AML-193 (cell line): ENCODE results near the gene LRRC7.

ENCODE experiments used
- DNase-seq, 2 experiments: peaks; one replicate each; lab custom pipeline; 2025; lab: John Stamatoyannopoulos, UW

The LRRC7 gene

DNA sequence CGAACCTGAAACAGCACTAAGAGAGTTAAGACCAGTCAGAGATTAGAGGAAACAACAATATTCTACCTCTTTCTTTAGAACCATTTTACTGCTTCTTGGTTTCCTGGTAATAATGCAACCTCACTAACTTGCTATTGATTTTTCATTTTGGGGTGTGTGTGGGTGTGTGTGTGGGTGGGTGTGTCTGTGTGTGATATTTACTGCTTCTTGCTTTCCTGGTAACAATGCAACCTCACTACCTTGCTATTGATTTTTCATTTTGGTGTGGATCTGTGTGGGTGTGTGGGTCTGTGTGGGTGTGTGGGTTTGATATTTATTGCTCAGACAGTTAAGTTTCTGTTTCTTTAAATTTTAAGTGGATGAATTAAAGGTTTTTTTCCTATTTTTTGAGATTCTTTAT is 208.8 kb downstream of the LRRC7 start:
- DNase-seq: no peak

DNA sequence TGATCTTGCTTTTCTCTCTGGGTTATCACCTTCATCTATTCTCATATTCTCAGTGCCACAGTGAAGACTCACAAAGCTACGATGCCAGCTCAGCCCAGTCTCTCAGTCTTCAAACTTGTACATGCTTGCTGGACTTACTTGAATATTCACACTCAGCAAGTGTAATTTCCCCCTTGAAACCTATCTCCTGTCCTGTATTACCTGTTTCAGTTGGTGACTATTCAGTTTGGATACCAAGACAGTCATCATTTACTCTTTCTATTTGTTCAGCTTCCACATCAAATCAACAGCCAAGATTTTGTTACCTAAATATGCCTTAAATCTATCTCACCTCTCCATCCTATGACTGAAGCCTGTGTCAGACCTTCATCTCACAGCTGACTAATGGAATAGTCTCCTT is 209.7 kb downstream of the LRRC7 start:
- no peak for DNase-seq

DNA sequence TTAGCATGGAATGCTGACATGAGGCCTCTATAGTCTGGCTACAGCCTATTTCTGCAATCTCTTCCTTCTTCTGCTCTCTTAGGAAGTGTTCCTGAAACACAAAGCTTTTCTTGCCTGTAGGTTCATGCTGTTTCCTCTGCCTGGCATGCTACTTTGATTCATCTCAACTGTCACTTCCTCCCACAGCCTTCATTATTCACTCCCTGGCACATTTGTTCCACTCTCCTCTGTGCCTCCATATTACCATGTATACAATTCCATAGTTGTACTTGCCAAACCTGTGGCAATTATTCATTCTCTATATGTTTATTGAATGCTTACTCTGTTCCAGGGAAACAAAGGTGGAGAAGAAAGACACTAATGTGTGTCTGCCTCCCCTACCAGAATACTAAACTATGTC is 210.2 kb downstream of the LRRC7 start:
- DNase-seq: no peak

DNA sequence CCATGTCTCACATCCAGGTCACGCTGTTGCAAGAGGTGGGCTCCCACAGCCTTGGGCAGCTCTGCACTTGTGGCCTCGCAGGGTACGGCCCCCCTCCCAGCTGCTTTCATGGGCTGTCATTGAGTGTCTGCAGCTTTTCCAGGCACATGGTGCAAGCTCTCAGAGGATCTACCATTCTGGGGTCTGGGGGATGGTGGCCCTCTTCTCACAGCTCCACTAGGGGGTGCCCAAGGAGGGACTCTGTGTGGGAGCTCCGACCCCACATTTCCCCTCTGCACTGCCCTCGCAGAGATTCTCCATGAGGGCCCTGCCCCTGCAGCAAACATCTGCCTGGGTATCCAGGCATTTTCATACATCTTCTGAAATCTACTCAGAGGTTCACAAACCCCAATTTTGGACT is 219.4 kb downstream of the LRRC7 start:
- DNase-seq: no peak

DNA sequence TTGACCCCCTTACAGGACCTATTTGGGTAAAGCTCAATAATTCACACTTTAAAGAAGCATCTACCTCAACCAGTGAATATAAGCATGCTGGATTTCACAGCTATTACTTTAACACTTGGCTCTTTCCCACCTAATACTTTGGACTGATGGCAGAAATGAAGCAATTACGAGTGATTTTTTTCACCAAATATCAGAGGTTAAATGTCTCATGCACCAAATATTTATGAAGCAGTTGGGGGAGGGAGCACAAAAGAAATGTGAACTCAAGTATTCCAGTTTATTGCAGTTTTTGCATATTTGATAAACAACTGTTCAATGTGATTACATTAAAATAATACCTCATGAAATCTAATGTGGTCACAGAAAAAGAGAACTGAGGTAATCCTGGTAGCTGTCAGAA is 223.6 kb downstream of the LRRC7 start:
- no peak for DNase-seq

DNA sequence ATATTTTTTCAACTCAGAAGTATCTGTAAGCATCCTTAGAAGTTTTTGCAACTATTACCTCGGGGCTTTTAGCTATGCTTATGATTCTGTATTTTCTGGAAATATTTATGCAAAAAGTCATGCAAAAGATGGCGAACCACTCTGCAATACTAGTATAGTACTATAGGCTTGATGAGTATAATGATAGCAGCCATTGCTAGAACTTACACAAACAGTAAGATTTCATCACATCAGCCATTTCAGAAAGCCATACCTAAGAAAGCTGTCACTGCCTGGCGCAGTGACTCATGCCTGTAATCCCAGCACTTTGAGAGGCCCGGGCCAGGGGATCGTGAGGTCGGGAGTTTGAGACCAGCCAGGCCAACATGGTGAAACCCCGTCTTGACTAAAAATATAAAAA is 227.1 kb downstream of the LRRC7 start:
- no peak for DNase-seq

DNA sequence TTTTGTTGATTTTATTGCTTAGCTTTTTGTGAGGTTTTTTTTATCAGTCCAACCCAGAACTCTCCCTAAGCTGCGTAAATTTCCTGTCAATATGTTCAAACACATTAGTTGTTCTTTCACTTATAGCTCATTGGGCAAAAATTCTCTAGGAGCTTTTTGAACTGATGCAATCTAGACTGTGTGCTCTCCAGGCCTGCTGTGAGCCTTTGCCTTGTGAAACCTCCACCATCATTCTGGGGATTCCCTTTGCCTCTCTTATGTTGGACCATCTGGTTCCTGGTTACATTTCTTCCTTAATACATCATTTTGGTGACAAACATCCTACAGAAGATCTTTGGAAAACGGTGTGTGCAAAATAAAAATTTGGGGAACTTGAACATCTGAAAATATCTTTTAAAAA is 247.2 kb downstream of the LRRC7 start:
- DNase-seq: no peak

DNA sequence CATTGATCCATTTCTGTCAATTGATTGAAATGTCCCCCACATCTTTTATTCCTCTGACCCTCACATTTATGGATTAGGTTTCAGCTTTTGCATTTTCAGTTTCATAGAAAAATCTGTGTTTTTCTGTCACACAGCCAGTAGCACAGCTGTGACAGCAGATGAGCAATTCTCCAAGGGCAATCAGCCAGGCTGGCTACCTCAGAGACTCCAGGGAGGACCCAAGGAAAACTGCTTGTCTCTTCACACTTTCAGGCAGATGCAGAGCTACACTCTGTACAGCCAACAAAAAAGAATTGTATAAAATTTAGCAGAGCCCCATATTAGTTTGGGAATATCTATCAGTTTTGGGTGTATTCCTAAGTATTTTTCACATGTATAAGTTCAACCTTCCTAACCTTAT is 257.2 kb downstream of the LRRC7 start:
- DNase-seq: no peak

DNA sequence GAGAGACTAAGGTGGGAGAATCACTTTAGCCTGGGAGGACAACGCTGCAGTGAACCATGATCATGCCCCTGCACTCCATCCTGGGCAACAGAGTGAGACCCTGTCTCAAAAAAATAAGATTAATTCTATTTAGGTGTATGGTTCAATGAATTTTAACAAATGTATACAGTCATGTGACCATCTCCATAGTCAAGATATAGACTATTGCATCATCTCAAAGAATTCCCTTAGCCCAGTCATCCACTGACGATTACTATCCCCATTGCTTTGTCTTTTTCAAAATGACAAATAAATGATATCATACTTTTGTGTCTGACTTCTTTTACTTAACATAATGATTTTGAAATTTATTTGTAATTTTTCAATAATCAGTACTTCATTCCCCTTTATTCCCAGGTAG is 260.0 kb downstream of the LRRC7 start:
- no peak for DNase-seq

DNA sequence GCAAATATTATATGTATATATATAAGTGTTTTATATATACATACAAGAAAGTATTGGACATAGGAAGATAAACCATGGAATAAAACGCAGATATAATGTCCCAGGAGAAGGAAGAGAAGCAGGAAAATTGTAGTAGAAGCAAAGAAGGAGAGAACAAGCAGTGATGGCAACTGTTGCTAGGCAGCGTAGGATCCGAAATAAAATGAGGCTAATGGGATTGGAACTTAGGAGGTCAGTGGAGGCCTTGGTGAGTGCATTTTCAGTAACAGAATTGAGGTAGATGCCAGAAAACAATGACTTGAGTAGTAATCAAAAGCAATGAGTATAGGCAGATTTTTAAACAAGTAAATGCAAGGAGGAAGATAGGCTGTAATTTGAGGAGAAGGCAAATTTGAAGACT is 265.8 kb downstream of the LRRC7 start:
- DNase-seq: no peak

DNA sequence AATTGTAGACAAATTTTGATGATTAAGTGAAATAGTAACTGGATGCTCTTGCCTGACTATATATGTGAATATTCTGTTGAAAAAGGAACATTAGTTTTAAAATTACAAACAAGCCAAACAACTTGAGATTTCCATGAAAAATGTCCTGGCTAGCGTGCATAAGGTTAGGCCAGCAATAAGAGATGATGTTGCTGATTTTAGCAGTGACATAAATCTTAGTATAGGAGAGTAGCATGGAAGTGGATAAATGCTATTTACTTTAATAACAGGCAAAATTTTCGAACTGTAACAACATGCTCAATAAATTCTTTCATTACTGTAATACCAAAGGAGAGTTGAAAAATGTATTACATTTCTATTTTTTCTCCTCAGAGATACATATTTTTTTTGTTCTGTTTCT is 266.6 kb downstream of the LRRC7 start:
- no peak for DNase-seq

DNA sequence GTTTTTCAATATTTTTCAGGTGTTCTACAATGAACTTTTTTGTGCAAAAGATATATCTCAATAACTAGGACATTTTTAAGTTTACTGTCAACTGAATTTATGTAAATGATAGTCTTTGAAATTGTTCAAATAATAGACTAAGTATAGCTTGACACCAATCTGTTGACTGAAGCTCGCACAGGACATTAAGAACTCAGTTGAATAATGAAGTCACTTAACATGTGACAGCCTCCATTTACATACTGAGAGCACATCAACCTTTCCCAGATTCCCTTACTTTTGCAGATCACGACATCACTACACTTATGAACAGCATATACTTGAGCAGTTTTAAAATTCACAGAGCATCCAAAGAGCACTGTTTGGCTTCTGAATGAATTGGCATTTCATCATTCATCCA is 268.2 kb downstream of the LRRC7 start:
- no peak for DNase-seq

DNA sequence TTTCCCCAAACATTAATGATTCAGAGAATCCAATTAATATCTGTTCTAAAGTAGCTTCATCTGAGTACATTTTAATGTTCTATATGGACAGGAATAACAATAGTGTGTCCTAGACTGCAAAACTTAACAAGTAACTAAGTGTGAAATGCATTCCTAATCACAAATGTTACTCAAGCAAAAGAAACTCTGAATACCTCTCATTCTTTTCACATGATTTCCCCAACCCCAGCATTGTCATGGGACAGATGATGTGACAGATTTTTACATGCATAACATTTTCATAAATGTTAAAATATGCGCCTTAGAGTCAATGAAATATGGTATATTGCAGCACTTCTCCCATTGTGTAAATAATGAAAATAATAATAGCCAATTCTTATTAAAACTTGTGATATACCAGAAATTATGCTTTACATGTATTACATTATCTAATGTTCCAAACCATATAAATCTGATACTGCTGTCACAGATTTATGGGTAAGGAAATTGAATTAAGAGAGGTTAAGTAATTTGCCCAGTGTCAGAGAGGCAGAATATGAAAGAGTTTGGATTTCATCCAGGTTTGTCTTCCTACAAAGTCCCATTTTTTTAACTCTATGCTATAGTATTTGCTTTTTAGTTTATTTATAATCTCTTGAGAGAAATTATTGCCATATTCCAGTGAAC is 269.4 kb downstream of the LRRC7 start:
- no peak for DNase-seq

DNA sequence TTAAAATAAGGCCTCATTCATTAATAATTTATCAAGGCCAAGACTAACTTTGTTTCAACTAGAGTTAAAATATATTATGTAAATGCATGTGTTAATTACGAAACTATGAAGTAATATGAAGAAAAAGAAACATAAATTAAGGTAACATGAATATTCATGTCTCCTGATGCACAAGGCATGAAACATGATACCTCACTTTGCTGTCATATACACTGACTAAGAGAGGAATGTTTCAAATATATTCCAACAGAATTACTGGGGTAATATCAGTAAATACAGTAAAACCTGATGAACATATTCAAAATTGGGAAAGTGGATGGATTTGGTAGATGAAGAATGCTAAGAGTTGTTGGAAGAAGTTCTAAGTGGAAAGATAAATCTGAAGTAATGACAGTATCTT is 274.6 kb downstream of the LRRC7 start:
- DNase-seq: no peak

DNA sequence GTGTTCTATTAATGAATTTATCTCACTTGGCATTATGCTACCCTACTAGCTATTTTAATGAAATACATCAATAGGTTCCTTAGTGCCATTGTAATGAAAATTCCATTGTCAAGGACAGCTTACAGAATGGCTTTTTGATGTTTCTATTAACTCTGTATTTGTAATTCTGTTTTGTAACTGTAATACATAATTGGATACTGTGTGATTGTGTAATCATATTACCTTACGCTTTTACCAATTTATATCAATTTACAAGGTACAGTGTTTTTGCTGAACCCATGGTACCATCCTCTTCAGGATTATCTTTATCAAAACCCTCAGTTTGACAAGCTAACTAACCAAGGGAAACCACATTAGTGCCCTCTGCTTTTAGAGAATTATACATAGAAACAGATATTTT is 277.9 kb downstream of the LRRC7 start:
- DNase-seq: no peak

DNA sequence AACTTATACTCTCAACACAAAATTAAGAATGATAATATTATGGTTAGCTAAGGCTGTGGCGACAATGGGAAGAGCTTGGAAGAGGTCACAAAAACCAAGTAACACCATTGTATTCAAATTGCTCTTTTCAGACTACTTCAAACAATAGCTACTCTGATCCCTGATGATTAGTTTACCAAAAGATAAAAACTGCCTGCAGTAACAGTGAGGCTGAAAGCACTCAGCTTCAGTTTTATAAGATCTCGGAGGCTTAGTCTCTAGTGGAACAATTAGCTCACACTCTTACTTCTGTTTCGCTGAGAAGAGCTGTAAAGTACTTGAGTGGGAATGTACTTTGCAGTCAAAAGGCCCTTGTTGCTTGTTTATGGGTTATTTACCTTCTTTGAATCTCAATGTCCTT is 278.5 kb downstream of the LRRC7 start:
- no peak for DNase-seq

DNA sequence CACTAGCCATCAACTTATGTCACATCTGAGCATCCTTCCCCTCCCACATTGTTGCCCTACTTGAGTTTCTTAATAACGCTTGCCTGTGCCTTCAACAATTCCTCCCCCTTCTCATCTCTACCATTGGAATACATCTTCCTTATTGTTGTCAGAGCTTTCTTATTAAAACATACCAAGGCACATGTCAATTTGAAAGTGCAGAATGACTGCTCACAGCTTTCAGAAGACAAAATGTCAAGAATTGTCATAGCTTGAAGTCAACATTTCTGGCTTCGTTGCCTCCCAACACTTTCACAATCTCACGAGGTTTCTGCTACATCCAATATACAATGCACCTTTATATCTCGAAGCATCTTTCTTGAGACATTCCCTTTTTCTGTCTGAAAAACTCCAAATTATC is 279.9 kb downstream of the LRRC7 start:
- DNase-seq: no peak

DNA sequence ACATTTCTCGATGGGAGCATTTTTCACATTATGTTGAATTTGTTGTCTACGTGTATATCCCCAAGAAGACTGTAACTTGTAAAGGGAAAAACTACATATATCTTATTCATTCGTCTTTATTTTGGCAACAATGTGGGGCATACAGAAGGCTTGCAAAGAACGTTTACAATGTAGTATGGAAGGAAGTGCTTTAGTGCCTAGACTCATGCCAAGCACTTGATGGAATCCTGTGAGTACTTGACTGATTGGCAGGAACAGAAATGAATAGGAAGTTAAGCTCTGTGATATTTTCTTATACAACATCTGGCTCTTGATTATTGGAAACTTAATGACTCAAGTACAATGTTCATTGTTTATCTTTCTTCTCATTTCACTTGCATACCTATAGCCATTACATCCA is 284.4 kb downstream of the LRRC7 start:
- DNase-seq: no peak

DNA sequence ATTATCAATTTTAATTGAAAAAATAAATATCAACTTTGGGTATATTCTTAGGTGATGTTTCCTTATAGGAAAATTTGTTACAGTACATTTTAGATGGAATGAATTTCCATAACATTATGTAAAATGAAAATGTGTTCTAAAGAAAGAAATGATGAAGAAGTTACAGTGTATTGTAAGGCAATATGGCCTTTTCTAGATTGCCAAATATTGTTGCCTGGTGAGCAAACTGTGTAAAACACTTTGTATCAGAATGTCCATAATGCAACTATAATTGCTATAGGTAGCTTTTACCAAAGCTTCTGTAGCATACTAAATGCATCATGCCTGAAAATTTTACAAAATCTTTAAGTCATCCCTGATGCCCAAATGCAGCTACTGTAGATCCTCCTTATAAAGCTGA is 285.0 kb downstream of the LRRC7 start:
- no peak for DNase-seq

DNA sequence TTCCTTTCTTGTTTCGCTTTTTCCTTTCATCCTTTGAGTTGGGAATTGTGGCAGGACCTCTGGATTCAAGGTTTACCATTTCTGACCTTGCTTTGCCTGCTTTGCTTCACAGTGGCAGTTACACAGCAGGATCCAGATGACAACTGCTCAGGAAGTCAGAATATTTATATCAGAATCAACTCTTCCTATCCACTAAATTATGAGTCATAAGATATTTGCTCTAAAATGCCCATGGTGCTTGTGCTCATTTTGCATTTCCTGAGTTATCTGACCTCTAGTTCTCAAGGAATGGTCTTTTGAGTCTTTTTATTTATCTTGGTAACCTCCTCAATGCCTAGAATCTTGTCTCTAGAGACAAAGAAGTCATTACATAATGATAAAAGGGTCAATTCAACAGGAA is 290.8 kb downstream of the LRRC7 start:
- DNase-seq: no peak

DNA sequence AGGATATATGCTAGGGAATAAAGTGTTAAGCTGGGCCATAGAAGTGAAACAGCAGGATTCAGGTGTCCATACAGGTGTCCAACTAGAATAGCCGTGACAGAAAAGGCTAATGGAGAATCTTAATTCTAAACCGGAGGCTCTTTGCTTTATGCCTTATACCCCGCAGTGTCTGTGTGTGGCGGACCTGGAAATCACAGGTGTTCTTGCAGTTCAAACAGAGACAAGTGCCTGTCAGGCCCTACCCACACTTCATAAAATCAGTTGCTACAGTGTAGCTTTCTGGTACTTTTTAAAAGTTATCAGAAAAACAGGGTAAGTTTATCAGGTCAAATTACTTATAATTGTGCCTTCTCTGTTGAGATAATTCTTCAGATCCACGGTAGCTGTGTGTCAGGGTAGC is 293.9 kb downstream of the LRRC7 start:
- DNase-seq: no peak

DNA sequence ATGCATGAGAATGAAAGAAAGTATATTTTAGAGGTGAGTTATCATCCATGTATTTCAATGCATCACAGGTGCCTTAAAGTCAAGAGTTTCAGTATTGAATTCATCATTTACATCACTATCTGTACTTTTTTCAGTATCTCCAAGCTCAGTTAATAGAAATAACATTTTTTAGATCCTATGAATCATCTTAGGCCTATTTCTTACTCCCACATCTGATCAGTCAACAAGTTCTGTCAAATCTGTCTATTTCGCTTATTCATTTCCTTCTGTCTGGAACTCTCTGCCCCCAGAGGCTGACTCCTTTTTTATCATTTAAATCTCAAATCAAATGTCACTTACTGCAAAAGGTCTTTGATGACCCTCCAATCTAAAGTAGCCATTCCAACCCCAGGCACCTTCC is 295.2 kb downstream of the LRRC7 start:
- no peak for DNase-seq

DNA sequence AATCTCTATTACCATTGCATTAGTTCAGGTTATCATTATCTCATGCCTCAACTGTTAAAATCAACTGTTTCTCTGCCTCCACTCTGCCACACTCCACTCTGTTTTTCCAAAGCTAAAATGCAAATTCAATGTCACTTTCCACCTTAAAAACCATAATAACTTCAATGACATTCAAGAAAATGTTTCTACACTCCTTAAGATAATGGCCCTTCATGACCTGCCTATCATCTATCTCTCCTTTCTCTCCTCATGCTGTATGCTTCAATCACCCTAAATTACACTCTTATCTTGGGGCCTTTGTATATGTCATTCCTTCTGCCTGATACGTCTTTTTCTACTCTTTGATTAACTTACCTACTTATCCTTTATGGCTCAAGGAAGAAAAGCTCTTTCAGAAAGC is 296.0 kb downstream of the LRRC7 start:
- DNase-seq: no peak

DNA sequence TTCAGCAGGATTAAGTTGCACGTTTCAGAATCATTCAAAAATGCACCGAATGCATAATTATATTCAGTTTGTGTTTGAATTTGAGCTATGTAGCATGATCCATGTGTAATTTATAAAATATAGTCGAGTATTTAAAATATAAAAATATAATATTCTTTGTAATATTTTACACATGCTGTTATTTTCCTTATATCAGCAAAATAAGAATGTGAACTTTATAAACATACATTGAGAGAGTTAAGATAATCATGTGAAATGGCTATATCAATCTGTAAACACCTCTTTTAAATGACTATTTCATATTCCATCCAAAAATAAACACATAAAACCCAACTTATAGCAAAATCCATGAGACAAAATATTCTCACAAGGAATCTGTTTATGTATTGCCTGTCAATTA is 303.7 kb downstream of the LRRC7 start:
- DNase-seq: no peak

DNA sequence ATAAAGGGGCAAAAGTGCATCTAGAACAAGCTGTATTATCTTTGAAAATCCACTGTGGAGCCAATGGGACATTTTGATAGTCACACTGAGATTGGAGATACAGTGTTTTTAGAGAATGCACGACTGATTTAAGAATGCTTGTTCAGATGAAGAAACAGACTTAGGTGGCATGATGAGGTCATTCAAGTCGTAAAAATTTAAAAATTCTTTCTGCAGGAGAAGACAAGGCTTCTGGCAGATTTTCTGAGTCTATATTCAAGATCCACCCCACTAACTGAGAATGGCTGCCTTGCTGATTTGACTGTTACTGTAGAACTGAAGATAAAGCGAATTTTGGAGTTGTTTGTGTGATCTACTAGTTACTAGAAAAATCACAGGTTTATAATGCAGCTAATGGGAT is 310.6 kb downstream of the LRRC7 start:
- DNase-seq: no peak
